NCI-H2029 treated with DMSO at 0.1 percent for 48 hours (cell line): ENCODE results near the gene GJD4.
A peak's percentile ranks its signal among the peaks of the same experiment; 100 is the strongest.

Experiments
- DNase-seq: peaks from one replicate; lab custom pipeline; 2025; lab: John Stamatoyannopoulos, UW

Gene GJD4

GRCh38 chr10:35605191-35605590, at the start of gene GJD4:
TSS of gene GJD4 (plus strand) at chr10:35605341. CDS start at chr10:35605568, 227 bp downstream.
- no peak for DNase-seq

GRCh38 chr10:35555962-35556930, 48.9 kb upstream of the GJD4 start:
- DNase-seq: no peak

GRCh38 chr10:35558276-35558675, 46.9 kb upstream of the GJD4 start:
- DNase-seq: no peak

- DNase-seq: no peak
Observed at GRCh38 chr10:35559416-35559815, 45.7 kb upstream of the GJD4 start.

- no peak for DNase-seq
Observed at GRCh38 chr10:35561715-35562114, 43.4 kb upstream of the GJD4 start.

- no peak for DNase-seq
Observed at GRCh38 chr10:35562427-35562826, 42.7 kb upstream of the GJD4 start.

- peak; percentile 3 for DNase-seq
Observed at GRCh38 chr10:35563261-35563891, 41.8 kb upstream of the GJD4 start.

- no peak for DNase-seq
Observed at GRCh38 chr10:35564341-35564968, 40.7 kb upstream of the GJD4 start.

GRCh38 chr10:35565602-35566081, 39.5 kb upstream of the GJD4 start:
- DNase-seq: no peak

GRCh38 chr10:35567951-35568350, 37.2 kb upstream of the GJD4 start:
- no peak for DNase-seq

GRCh38 chr10:35568483-35569015, 36.6 kb upstream of the GJD4 start:
- DNase-seq: no peak

GRCh38 chr10:35569111-35569707, 35.9 kb upstream of the GJD4 start:
- no peak for DNase-seq

- DNase-seq: no peak
Observed at GRCh38 chr10:35569836-35570235, 35.3 kb upstream of the GJD4 start.

- DNase-seq: no peak
Observed at GRCh38 chr10:35570397-35570796, 34.7 kb upstream of the GJD4 start.

GRCh38 chr10:35572583-35572982, 32.6 kb upstream of the GJD4 start:
- DNase-seq: no peak

- no peak for DNase-seq
Observed at GRCh38 chr10:35573796-35574195, 31.3 kb upstream of the GJD4 start.

GRCh38 chr10:35574924-35575352, 30.2 kb upstream of the GJD4 start:
- no peak for DNase-seq

- no peak for DNase-seq
Observed at GRCh38 chr10:35575640-35576039, 29.5 kb upstream of the GJD4 start.

- no peak for DNase-seq
Observed at GRCh38 chr10:35576730-35577129, 28.4 kb upstream of the GJD4 start.

GRCh38 chr10:35577926-35578617, 27.1 kb upstream of the GJD4 start:
- no peak for DNase-seq

GRCh38 chr10:35578618-35578956, 26.6 kb upstream of the GJD4 start:
- no peak for DNase-seq
